GM12878 (cell line): Measurements from ENCODE around the gene FZR1. TPM values are rescaled to one million over a fixed set of nuclear protein-coding genes. Genes with fewer than 3 reads are reported as not detected.
A peak's percentile ranks its signal among the peaks of the same experiment; 100 is the strongest.

ENCODE experiments used
- CBX5 ChIP-seq: sonication (generic); IDR thresholded peaks from 2 replicates; pipeline ENCODE4 v1.6.1; 2016; ENCODE audit warnings: low read depth, moderate library complexity, mild to moderate bottlenecking, inconsistent platforms
- CREM ChIP-seq: IDR thresholded peaks from 2 replicates; pipeline ENCODE4 v1.6.1; 2014; ENCODE audit warnings: antibody characterized with exemption, low read depth
- FOXM1 ChIP-seq: IDR thresholded peaks from 2 replicates; pipeline ENCODE4 v1.6.1; 2012; ENCODE audit warnings: low read depth, mild to moderate bottlenecking, inconsistent platforms, low read length, moderate library complexity
- GABPA ChIP-seq: IDR thresholded peaks from 2 replicates; pipeline ENCODE4 v1.6.1; 2014; ENCODE audit warnings: antibody characterized with exemption, low read depth, mild to moderate bottlenecking, inconsistent platforms
- IKZF2 ChIP-seq, 2 experiments: fragments of 450-650 bp; IDR thresholded peaks; 2 replicates each; pipeline ENCODE4 v1.6.1; 2017; ENCODE audit warnings: mild to moderate bottlenecking in 2 of 2, moderate library complexity in 2 of 2
- JUNB ChIP-seq: IDR thresholded peaks from 2 replicates; pipeline ENCODE4 v1.6.1; 2016; ENCODE audit warnings: antibody characterized with exemption, mild to moderate bottlenecking
- KLF5 ChIP-seq: fragments of 450-650 bp; IDR thresholded peaks from 2 replicates; pipeline ENCODE4 v1.6.1; 2014; ENCODE audit warnings: mild to moderate bottlenecking; ENCODE audit not compliant: partially characterized antibody
- LARP7 ChIP-seq: fragments of 450-650 bp; IDR thresholded peaks from 2 replicates; pipeline ENCODE4 v1.6.1; 2017; ENCODE audit warnings: mild to moderate bottlenecking
- MTA3 ChIP-seq: IDR thresholded peaks from 2 replicates; pipeline ENCODE4 v1.6.1; 2012; ENCODE audit warnings: low read length, inconsistent platforms, borderline replicate concordance
- MYB ChIP-seq: fragments of 150-350 bp; IDR thresholded peaks from 2 replicates; pipeline ENCODE4 v1.6.1; 2014; ENCODE audit warnings: mild to moderate bottlenecking, low read depth, low read length, borderline replicate concordance
- NBN ChIP-seq: fragments of 450-650 bp; IDR thresholded peaks from 2 replicates; pipeline ENCODE4 v1.6.1; 2016
- NFIC ChIP-seq: IDR thresholded peaks from 2 replicates; pipeline ENCODE4 v1.6.1; 2012; ENCODE audit warnings: low read depth, mild to moderate bottlenecking, inconsistent platforms, low read length, moderate library complexity
- POLR2A ChIP-seq: IDR thresholded peaks from 2 replicates; pipeline ENCODE4 v1.6.1; 2011; ENCODE audit warnings: low read depth, mild to moderate bottlenecking, low read length
- POLR2AphosphoS5 ChIP-seq: IDR thresholded peaks from 2 replicates; pipeline ENCODE4 v1.6.1; 2011; ENCODE audit warnings: mild to moderate bottlenecking, low read length, inconsistent platforms
- RELA ChIP-seq: fragments of 450-650 bp; IDR thresholded peaks from 2 replicates; pipeline ENCODE4 v1.8.0; 2014; ENCODE audit warnings: borderline replicate concordance; ENCODE audit not compliant: partially characterized antibody
- RFX5 ChIP-seq: IDR thresholded peaks from 2 replicates; pipeline ENCODE4 v1.6.1; 2011; ENCODE audit warnings: low read depth, low read length, improper control_type of control experiment
- SMARCA5 ChIP-seq: fragments of 450-650 bp; IDR thresholded peaks from 2 replicates; pipeline ENCODE4 v1.6.1; 2017; ENCODE audit warnings: mild to moderate bottlenecking
- SMC3 ChIP-seq: IDR thresholded peaks from 2 replicates; pipeline ENCODE4 v1.6.1; 2011; ENCODE audit warnings: low read length, improper control_type of control experiment, borderline replicate concordance
- TCF12 ChIP-seq: IDR thresholded peaks from 2 replicates; pipeline ENCODE4 v1.6.1; 2011; ENCODE audit warnings: low read depth, mild to moderate bottlenecking, low read length
- TCF7 ChIP-seq: IDR thresholded peaks from 2 replicates; pipeline ENCODE4 v1.6.1; 2014; ENCODE audit warnings: antibody characterized with exemption, borderline replicate concordance
- ZSCAN29 ChIP-seq: fragments of 450-650 bp; IDR thresholded peaks from 2 replicates; pipeline ENCODE4 v1.6.1; 2017; ENCODE audit warnings: mild to moderate bottlenecking, moderate library complexity
- polyA plus RNA-seq, 11 experiments: library from polyadenylated mRNA; depleted of rRNA in 4 of 11; unstranded in 6 of 11; stranded (reverse) in 5 of 11; fragments of >200 nt; fragmentation: Nextera tagmentation in 4 of 11; fragmentation: Illumina TruSeq in 1 of 11; extraction: Ambion mirVana in 4 of 11; extraction: Trizol in 1 of 11; gene quantifications; 1 replicate in 1 of 11; 2 replicates in 10 of 11; pipeline versions ENCODE4 v1.2.1 to v1.2.3, GENCODE V29; 2011 to 2016; ENCODE audit warnings: inconsistent platforms in 2 of 11, missing spikeins in 2 of 11, low read depth in 1 of 11
- total RNA-seq, 4 experiments: library from RNA; depleted of rRNA in 3 of 4; stranded (reverse); fragments of >200 nt in 3 of 4; fragmentation: Illumina TruSeq in 1 of 4; extraction: Trizol in 1 of 4; gene quantifications; 2 replicates each; pipeline versions ENCODE4 v1.2.1 to v1.2.3, GENCODE V29; 2013 to 2021
- TF ChIP-seq, protein P1 (sequence below): IDR thresholded peaks from 2 replicates; pipeline ENCODE4 v1.6.1; 2012; ENCODE audit warnings: low read depth, low read length, improper control_type of control experiment
- TF ChIP-seq, protein P2 (sequence below): fragments of 150-350 bp; IDR thresholded peaks from 2 replicates; pipeline ENCODE4 v1.6.1; 2014; ENCODE audit warnings: mild to moderate bottlenecking, low read depth, low read length
- TF ChIP-seq, protein P3 (sequence below): fragments of 450-650 bp; IDR thresholded peaks from 2 replicates; pipeline ENCODE4 v1.6.1; 2017; ENCODE audit warnings: mild to moderate bottlenecking, moderate library complexity
- TF ChIP-seq, protein P4 (sequence below): IDR thresholded peaks from 2 replicates; pipeline ENCODE4 v1.6.1; 2011; ENCODE audit warnings: low read depth, low read length, improper control_type of control experiment, borderline replicate concordance

FZR1 gene
- total and polyA plus RNA-seq, 10 of the 15 experiments (the other 5 are each of a cell fraction or from before 2014, with no cell fraction given): 0.11 to 44.2 (median 29.3) TPM

DNA sequence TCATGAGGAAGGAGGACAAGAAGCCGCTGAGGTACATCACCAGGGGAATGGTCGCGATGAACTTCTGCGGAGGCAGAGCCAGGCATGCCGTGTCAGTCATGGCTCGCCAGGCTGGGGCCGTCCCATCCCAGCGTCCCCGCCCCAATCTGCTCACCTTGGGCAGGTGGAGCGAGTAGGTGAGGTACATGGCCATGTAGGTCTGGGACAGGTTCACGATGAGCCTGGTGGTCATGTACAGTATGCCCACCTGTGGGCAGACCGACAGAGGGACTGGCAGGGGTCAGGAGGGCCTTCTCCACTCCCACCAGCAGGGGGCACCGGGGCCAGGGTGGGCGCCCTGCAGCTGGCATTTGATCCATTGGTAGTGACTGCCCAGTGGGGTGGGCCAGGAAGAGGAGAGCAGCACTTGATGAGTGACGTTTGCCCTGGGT lies 41.2 kb downstream of the FZR1 start (continued):
- TF ChIP-seq POLR2AphosphoS5: no peak
- TF ChIP-seq CBX5: no peak
- TF ChIP-seq, protein P1, sequence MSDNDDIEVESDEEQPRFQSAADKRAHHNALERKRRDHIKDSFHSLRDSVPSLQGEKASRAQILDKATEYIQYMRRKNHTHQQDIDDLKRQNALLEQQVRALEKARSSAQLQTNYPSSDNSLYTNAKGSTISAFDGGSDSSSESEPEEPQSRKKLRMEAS: no peak
- no peak for TF ChIP-seq KLF5
- TF ChIP-seq, protein P2, sequence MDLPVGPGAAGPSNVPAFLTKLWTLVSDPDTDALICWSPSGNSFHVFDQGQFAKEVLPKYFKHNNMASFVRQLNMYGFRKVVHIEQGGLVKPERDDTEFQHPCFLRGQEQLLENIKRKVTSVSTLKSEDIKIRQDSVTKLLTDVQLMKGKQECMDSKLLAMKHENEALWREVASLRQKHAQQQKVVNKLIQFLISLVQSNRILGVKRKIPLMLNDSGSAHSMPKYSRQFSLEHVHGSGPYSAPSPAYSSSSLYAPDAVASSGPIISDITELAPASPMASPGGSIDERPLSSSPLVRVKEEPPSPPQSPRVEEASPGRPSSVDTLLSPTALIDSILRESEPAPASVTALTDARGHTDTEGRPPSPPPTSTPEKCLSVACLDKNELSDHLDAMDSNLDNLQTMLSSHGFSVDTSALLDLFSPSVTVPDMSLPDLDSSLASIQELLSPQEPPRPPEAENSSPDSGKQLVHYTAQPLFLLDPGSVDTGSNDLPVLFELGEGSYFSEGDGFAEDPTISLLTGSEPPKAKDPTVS: no peak
- peak; percentile 31; the same call in 1 of the 2 replicates for TF ChIP-seq POLR2A
- TF ChIP-seq FOXM1: no peak
- TF ChIP-seq MYB: no peak
- TF ChIP-seq, protein P3, sequence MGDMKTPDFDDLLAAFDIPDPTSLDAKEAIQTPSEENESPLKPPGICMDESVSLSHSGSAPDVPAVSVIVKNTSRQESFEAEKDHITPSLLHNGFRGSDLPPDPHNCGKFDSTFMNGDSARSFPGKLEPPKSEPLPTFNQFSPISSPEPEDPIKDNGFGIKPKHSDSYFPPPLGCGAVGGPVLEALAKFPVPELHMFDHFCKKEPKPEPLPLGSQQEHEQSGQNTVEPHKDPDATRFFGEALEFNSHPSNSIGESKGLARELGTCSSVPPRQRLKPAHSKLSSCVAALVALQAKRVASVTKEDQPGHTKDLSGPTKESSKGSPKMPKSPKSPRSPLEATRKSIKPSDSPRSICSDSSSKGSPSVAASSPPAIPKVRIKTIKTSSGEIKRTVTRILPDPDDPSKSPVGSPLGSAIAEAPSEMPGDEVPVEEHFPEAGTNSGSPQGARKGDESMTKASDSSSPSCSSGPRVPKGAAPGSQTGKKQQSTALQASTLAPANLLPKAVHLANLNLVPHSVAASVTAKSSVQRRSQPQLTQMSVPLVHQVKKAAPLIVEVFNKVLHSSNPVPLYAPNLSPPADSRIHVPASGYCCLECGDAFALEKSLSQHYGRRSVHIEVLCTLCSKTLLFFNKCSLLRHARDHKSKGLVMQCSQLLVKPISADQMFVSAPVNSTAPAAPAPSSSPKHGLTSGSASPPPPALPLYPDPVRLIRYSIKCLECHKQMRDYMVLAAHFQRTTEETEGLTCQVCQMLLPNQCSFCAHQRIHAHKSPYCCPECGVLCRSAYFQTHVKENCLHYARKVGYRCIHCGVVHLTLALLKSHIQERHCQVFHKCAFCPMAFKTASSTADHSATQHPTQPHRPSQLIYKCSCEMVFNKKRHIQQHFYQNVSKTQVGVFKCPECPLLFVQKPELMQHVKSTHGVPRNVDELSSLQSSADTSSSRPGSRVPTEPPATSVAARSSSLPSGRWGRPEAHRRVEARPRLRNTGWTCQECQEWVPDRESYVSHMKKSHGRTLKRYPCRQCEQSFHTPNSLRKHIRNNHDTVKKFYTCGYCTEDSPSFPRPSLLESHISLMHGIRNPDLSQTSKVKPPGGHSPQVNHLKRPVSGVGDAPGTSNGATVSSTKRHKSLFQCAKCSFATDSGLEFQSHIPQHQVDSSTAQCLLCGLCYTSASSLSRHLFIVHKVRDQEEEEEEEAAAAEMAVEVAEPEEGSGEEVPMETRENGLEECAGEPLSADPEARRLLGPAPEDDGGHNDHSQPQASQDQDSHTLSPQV: no peak
- 0 out of 2 replicates have a peak, but pooled peaks have one; percentile 5 for TF ChIP-seq SMC3
- no peak for TF ChIP-seq IKZF2 (IDR thresholded peaks at IDR 0.05)
- no peak for TF ChIP-seq GABPA
- TF ChIP-seq SMARCA5: peak; percentile 68
- TF ChIP-seq MTA3: no peak
- TF ChIP-seq RELA: no peak
- TF ChIP-seq RFX5: no peak
- no peak for TF ChIP-seq CREM
- no peak for TF ChIP-seq LARP7
- TF ChIP-seq TCF7: no peak
- TF ChIP-seq, protein P4, sequence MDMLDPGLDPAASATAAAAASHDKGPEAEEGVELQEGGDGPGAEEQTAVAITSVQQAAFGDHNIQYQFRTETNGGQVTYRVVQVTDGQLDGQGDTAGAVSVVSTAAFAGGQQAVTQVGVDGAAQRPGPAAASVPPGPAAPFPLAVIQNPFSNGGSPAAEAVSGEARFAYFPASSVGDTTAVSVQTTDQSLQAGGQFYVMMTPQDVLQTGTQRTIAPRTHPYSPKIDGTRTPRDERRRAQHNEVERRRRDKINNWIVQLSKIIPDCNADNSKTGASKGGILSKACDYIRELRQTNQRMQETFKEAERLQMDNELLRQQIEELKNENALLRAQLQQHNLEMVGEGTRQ: no peak
- TF ChIP-seq JUNB: no peak
- no peak for TF ChIP-seq NBN
- no peak for TF ChIP-seq ZSCAN29
- no peak for TF ChIP-seq NFIC
- TF ChIP-seq TCF12: 0 out of 2 replicates have a peak, but pooled peaks have one; percentile 16
- TF ChIP-seq, all 136 proteins: peak for 5
